ENCODE measurements around the gene HEG1. TPM values are rescaled to one million over a fixed set of nuclear protein-coding genes. Genes with fewer than 3 reads are reported as not detected.

The HEG1 gene
- total and polyA plus RNA-seq, 2 donors (not counting 3 experiments of a cell fraction or from before 2014, with no cell fraction given): 50.1 to 106 TPM

DNA sequence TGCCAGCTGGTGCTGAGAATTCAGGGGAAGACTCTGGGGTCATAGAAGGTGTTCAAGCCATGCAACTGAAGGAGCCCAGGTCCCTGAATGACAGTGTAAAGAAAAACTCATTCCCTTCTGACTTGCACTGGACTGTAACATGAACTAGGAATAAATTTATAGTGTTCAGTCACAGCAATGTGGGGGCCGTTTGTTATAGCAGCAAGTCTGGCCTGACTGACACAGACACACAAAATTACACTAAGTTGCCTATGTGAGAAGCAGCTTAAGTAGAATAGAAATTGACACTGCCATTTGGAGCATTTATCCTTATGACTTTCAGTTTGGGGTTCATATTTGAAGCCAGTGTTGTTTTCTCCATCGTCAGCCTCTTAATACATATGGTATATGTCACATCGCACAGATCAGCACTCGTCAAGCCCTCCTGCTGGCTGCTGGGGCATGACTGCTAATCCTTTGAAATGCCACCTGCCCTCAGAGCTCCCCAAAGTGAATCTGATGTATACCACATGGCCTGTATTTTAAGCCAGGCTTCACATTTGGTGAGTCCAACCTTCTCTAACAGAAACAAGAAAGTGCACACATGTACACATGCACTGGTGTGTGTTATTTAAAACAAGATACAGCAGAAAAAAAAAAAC is 17.1 kb upstream of the HEG1 start:
- Histone ChIP-seq H3K27ac (ENCODE audit: insufficient read depth, low read depth, low read length) (no peak overlapping the region), H3K4me2 (ENCODE audit: insufficient read depth, low read length) (no peak overlapping the region), H3K79me2 (ENCODE audit: control insufficient read depth, insufficient read depth, low read length) (no peaks in the 10 kb centered on the region), H3K27me3 (ENCODE audit: control insufficient read depth in 2 of 2, insufficient read depth in 2 of 2, low read length in 2 of 2) (no peaks in the 10 kb centered on the region), H3K4me3 (replicated peaks in 1 of 3; ENCODE audit: insufficient read depth in 1 of 3, low read depth in 1 of 3, low read length in 3 of 3) (no peak overlapping the region), H3K36me3 (ENCODE audit: control insufficient read depth in 2 of 2, extremely low read depth in 1 of 2, insufficient read depth in 2 of 2, low read length in 2 of 2) (no peaks in the 10 kb centered on the region), H4K20me1 (replicated peaks; ENCODE audit: control insufficient read depth, extremely low read depth, insufficient read depth, low read length) (no peaks in the 10 kb centered on the region), H3K9ac (replicated peaks; ENCODE audit: extremely low read depth, insufficient read depth, low read length) (no peak overlapping the region), H3K4me1 (ENCODE audit: control insufficient read depth, extremely low read depth, insufficient read depth, low read length) (no peaks in the 10 kb centered on the region), H3K9me1 (replicated peaks; ENCODE audit: control insufficient read depth, extremely low read depth, insufficient read depth, low read length) (no peaks in the 10 kb centered on the region), H3K9me3 (replicated peaks; ENCODE audit: control insufficient read depth, insufficient read depth, low read length) (no peaks in the 10 kb centered on the region), H2AFZ (ENCODE audit: low read depth, low read length) (no peak overlapping the region)
- intact Hi-C loops (cut with micrococcal nuclease) (loop anchor here (1.0 kb wide), 1 partner anchor 10 kb away; no protein-coding TSS in a partner anchor), dilution Hi-C loops (cut with MboI; ENCODE audit: extremely low pct_ligation_motif_present, low sequenced_read_pairs) (no loop called here)
- no TSS peak for BruUV-seq (replicated peaks)
- ChIA-PET CTCF (interaction anchor here (1.0 to 1.4 kb wide), 2 partner anchors 11 to 12 kb away, joined by 3 read pairs; no protein-coding TSS in a partner anchor), POLR2A (no interaction called here)
- no peak for TF ChIP-seq POLR2A (IDR thresholded peaks at IDR 0.05; ENCODE audit: low read depth, low read length)
- no peak for FAIRE-seq
- DNase-seq (ENCODE audit: low read depth, low spot score): no peak

GRCh38 chr3:125072301-125072700 is 16.5 kb upstream of the HEG1 start:
- TF ChIP-seq FOS (IDR thresholded peaks at IDR 0.05; ENCODE audit: borderline replicate concordance, insufficient read depth, low read length): no peak
- TF ChIP-seq POLR2AphosphoS5 (IDR thresholded peaks at IDR 0.05; ENCODE audit: insufficient read depth, low read depth, low read length): no peak
- TF ChIP-seq MAX (IDR thresholded peaks at IDR 0.05; ENCODE audit: insufficient read depth, insufficient read length): no peak
- TF ChIP-seq CTCF (IDR thresholded peaks at IDR 0.05; ENCODE audit: extremely low read depth in 1 of 2, insufficient read depth in 1 of 2, low read depth in 1 of 2, low read length in 2 of 2): no peak
- no peak for TF ChIP-seq JUN (IDR thresholded peaks at IDR 0.05; ENCODE audit: borderline replicate concordance, insufficient read depth, insufficient read length, low read depth)
- TF ChIP-seq MYC (IDR thresholded peaks at IDR 0.05; ENCODE audit: low read depth, low read length): no peak
- no peak for TF ChIP-seq POLR2A (IDR thresholded peaks at IDR 0.05; ENCODE audit: low read depth, low read length)
- TF ChIP-seq GATA2 (IDR thresholded peaks at IDR 0.05; ENCODE audit: insufficient read depth, insufficient read length, low read depth, low read length): no peak
- no peak for TF ChIP-seq EZH2 (IDR thresholded peaks at IDR 0.05; ENCODE audit: borderline replicate concordance, low read depth, low read length, severe bottlenecking)
- Histone ChIP-seq H3K9ac (replicated peaks; ENCODE audit: extremely low read depth, insufficient read depth, low read length) (no peak overlapping the region), H3K36me3 (ENCODE audit: control insufficient read depth in 2 of 2, extremely low read depth in 1 of 2, insufficient read depth in 2 of 2, low read length in 2 of 2) (no peaks in the 10 kb centered on the region), H3K27ac (ENCODE audit: insufficient read depth, low read depth, low read length) (no peak overlapping the region), H4K20me1 (replicated peaks; ENCODE audit: control insufficient read depth, extremely low read depth, insufficient read depth, low read length) (no peaks in the 10 kb centered on the region), H3K4me3 (replicated peaks in 1 of 3; ENCODE audit: insufficient read depth in 1 of 3, low read depth in 1 of 3, low read length in 3 of 3) (no peak overlapping the region), H3K4me2 (ENCODE audit: insufficient read depth, low read length) (no peak overlapping the region), H3K79me2 (ENCODE audit: control insufficient read depth, insufficient read depth, low read length) (no peaks in the 10 kb centered on the region), H2AFZ (ENCODE audit: low read depth, low read length) (no peak overlapping the region), H3K9me1 (replicated peaks; ENCODE audit: control insufficient read depth, extremely low read depth, insufficient read depth, low read length) (no peaks in the 10 kb centered on the region), H3K27me3 (ENCODE audit: control insufficient read depth in 2 of 2, insufficient read depth in 2 of 2, low read length in 2 of 2) (no peaks in the 10 kb centered on the region), H3K9me3 (replicated peaks; ENCODE audit: control insufficient read depth, insufficient read depth, low read length) (no peaks in the 10 kb centered on the region), H3K4me1 (ENCODE audit: control insufficient read depth, extremely low read depth, insufficient read depth, low read length) (no peaks in the 10 kb centered on the region)
- CTCF ChIA-PET: interaction anchor here (1.0 to 1.4 kb wide), 2 partner anchors 11 to 12 kb away, joined by 3 read pairs; no protein-coding TSS in a partner anchor
- no TSS peak for BruUV-seq (replicated peaks)
- POLR2A ChIA-PET: no interaction called here
- FAIRE-seq: peak; percentile 40
- dilution Hi-C loops (cut with MboI; ENCODE audit: extremely low pct_ligation_motif_present, low sequenced_read_pairs): no loop called here
- DNase-seq (ENCODE audit: low read depth, low spot score): peak; percentile 48
- intact Hi-C loops (cut with micrococcal nuclease): loop anchor here (1.0 kb wide), 1 partner anchor 9 kb away; no protein-coding TSS in a partner anchor
